Prostate gland (tissue), 2 donors: ENCODE results near the gene SCO1. TPM values are rescaled to one million over a fixed set of nuclear protein-coding genes. Genes with fewer than 3 reads are reported as not detected.
"Not testable (repeated sequence)": the region's sequence is repeated elsewhere in the genome, so short reads cannot be mapped to it uniquely, and the experiment has no call there.

Experiments used
- DNase-seq: peaks from one replicate; pipeline ENCODE4 v3.0.0-alpha.2; 2019; ENCODE audit warnings: low spot score
- H3K27ac ChIP-seq, 2 donors: fragments of 200-600 bp; sonication (generic); 2 replicates each; pipeline ENCODE4 v1.5.1; 2017 to 2019
- H3K27me3 ChIP-seq: fragments of 200-600 bp; sonication (generic); replicated peaks from 2 replicates; pipeline ENCODE4 v1.5.1; 2019; ENCODE audit not compliant: insufficient read depth
- H3K36me3 ChIP-seq, 2 donors: fragments of 200-600 bp; sonication (generic); 1 replicate in 1 of 2; 2 replicates in 1 of 2; pipeline versions ENCODE4 v1.5.1 to v1.8.1; 2017 to 2019
- H3K4me1 ChIP-seq: fragments of 200-600 bp; sonication (generic); replicated peaks from 2 replicates; pipeline ENCODE4 v1.5.1; 2019
- H3K4me3 ChIP-seq, 2 donors: fragments of 200-600 bp; sonication (generic); 2 replicates each; pipeline ENCODE4 v1.5.1; 2017 to 2019
- H3K9me3 ChIP-seq: fragments of 200-600 bp; sonication (generic); 2 replicates; pipeline ENCODE4 v1.5.1; 2017
- POLR2A ChIP-seq: fragments of 450-650 bp; IDR thresholded peaks from one replicate; pipeline ENCODE4 v1.6.1; 2016; ENCODE audit warnings: antibody characterized with exemption, mild to moderate bottlenecking
- POLR2AphosphoS5 ChIP-seq: sonication (generic); formaldehyde crosslinking; IDR thresholded peaks from one replicate; pipeline ENCODE4 v1.6.1; 2017; ENCODE audit warnings: antibody characterized with exemption
- WGBS: methylation state at CpG from one replicate; pipeline ENCODE4 v1.1.5; 2018; 5-methylcytosine and 5-hydroxymethylcytosine counted together
- intact Hi-C: fragments of 100-400 bp; cut with DNase I; formaldehyde crosslinking; loops from one replicate; pipeline ENCODE4 v1.14.2; 2022
- total RNA-seq, 2 donors: library from RNA; depleted of rRNA; stranded (reverse); fragments of >200 nt; gene quantifications; one replicate each; pipeline ENCODE4 v1.1.0, GENCODE V29; 2016
- TF ChIP-seq, protein P1 (sequence below), 4 experiments: fragments of 200-600 bp in 2 of 4; fragments of 450-650 bp in 2 of 4; sonication (generic) in 2 of 4; IDR thresholded peaks; 1 replicate in 3 of 4; 2 replicates in 1 of 4; pipeline ENCODE4 v1.5.1; 2016 to 2019; ENCODE audit warnings: antibody characterized with exemption in 4 of 4, mild to moderate bottlenecking in 2 of 4, moderate library complexity in 2 of 4

The SCO1 gene
- total RNA-seq, 2 donors from 2014 or later, result 21.7 to 38.3 TPM

DNA sequence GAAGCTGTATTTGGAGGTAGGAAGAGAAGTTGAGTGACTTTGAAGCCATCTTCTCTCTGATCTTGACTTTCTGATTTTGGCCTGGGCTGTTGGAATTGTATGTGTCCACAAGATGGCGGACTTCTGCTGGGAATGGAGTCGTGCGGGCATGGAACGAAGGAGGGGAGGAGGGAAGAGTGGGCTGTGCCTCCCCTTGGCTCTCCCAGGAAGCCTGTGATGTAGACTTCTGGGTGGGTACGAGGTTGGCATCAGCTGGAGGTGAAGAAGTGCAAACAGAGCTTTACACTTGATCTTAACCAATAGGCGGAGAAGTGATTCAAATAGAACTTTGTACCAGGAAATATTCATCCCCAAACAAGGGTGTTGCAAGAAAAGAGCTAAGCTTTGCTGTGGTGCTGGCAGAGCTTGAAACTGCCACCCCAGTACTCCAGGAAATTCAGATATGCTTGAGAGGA, 39.9 kb upstream of the SCO1 start:
- H3K27me3 ChIP-seq, result no peaks in the 10 kb centered on the region
- H3K36me3 ChIP-seq, result no peaks in the 10 kb centered on the region
- H3K9me3 ChIP-seq, result no peaks in the 10 kb centered on the region
- TF ChIP-seq, protein P1, sequence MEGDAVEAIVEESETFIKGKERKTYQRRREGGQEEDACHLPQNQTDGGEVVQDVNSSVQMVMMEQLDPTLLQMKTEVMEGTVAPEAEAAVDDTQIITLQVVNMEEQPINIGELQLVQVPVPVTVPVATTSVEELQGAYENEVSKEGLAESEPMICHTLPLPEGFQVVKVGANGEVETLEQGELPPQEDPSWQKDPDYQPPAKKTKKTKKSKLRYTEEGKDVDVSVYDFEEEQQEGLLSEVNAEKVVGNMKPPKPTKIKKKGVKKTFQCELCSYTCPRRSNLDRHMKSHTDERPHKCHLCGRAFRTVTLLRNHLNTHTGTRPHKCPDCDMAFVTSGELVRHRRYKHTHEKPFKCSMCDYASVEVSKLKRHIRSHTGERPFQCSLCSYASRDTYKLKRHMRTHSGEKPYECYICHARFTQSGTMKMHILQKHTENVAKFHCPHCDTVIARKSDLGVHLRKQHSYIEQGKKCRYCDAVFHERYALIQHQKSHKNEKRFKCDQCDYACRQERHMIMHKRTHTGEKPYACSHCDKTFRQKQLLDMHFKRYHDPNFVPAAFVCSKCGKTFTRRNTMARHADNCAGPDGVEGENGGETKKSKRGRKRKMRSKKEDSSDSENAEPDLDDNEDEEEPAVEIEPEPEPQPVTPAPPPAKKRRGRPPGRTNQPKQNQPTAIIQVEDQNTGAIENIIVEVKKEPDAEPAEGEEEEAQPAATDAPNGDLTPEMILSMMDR (IDR thresholded peaks at IDR 0.05), result peak; percentile 69 to 89 (median 85)
- TF ChIP-seq POLR2A, result peak; percentile 11
- peak; percentile 86 for TF ChIP-seq POLR2AphosphoS5
- H3K4me3 ChIP-seq, result no peak overlapping the region
- intact Hi-C loops, result loop anchor here (1.0 to 10.0 kb wide), 2 partner anchors 108 to 1258 kb away; partner anchors contain the start of gene ZNF18
- DNase-seq, result peak; percentile 85
- H3K27ac ChIP-seq, result peak overlapping the region; percentile 44 to 53
- no peaks in the 10 kb centered on the region for H3K4me1 ChIP-seq
- WGBS, result 8% methylated on average over 6 of the region's 6 CpGs

DNA sequence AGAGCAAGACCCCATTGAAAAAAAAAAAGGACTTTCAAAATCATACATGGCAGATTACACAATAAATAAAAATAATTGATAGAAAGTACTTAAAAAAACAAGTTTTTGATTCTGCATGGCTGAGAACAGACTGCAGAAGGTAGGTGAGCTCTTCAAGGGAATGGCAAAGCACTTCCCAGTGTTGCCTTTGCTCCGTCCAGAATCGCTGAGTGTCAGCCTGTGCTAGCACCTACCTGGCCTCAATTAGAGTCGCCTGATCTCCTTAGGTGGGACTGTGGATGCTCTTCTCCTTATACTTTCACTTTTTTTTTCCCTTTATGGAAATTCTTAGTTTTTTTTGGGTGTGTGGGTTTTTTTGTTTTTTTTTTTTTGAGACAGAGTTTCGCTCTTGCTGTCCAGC, 38.5 kb upstream of the SCO1 start:
- Histone ChIP-seq H3K27ac (no peak overlapping the region), H3K9me3 (no peaks in the 10 kb centered on the region), H3K4me1 (no peaks in the 10 kb centered on the region), H3K27me3 (no peaks in the 10 kb centered on the region), H3K4me3 (no peak overlapping the region), H3K36me3 (no peaks in the 10 kb centered on the region)
- intact Hi-C loops, result loop anchor here (10.0 kb wide), 1 partner anchor 1259 kb away; the partner anchor contains the start of gene ZNF18
- WGBS, result 94% methylated on average over 4 of the region's 4 CpGs
- TF ChIP-seq POLR2AphosphoS5 (no peak), POLR2A (no peak)
- TF ChIP-seq, protein P1 (IDR thresholded peaks at IDR 0.05), result no peak
- no peak for DNase-seq

DNA sequence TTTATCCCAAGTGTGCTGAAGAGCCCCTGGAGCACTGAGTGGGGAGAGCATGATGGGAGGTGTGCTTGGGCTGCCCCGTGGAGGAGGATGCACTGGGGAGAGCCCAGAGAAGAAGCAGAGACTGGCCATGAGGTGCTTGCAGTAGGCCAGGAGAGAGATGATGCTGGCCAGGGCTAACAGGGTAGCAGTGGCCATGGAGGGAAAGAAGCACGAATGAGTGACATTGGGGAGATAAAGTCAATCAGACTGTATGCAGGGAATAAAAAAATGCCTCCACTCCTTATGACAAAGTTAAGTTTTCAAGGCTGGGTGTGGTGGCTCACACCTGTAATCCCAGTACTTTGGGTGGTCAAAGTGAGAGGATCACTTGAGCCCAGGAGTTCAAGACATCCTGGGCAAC, 37.9 kb upstream of the SCO1 start:
- no peak for DNase-seq
- no peaks in the 10 kb centered on the region for H3K36me3 ChIP-seq
- 70% methylated on average over 2 of the region's 2 CpGs for WGBS
- TF ChIP-seq, protein P1 (IDR thresholded peaks at IDR 0.05), result no peak
- TF ChIP-seq POLR2A (no peak), POLR2AphosphoS5 (no peak)
- no peaks in the 10 kb centered on the region for H3K9me3 ChIP-seq
- no peak overlapping the region for H3K4me3 ChIP-seq
- intact Hi-C loops, result loop anchor here (10.0 kb wide), 1 partner anchor 1260 kb away; the partner anchor contains the start of gene ZNF18
- no peaks in the 10 kb centered on the region for H3K4me1 ChIP-seq
- no peak overlapping the region for H3K27ac ChIP-seq
- no peaks in the 10 kb centered on the region for H3K27me3 ChIP-seq

DNA sequence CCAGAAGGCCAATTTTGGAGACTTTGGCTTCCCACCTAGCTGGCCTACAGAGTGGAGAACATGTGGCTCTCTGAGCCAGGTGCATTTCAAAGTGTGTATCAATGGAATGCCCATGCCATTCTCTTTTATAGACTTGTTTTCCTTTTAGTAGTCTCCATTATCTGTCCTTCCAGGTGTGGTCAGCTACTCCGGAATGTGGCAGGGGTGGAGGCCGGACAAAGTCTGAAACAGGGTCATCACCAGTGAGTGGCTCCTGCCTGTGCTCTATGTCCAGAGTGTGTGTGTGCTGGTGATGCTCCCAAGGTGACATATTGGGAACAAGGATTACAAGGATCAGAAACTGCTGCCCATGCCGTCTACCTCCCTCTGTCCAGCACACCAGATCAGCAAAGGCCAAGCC, 36.3 kb upstream of the SCO1 start:
- 71% methylated on average over 3 of the region's 3 CpGs for WGBS
- H3K27ac ChIP-seq, result no peak overlapping the region
- H3K36me3 ChIP-seq, result no peaks in the 10 kb centered on the region
- TF ChIP-seq, protein P1 (IDR thresholded peaks at IDR 0.05), result no peak
- TF ChIP-seq POLR2AphosphoS5 (no peak), POLR2A (no peak)
- no peaks in the 10 kb centered on the region for H3K27me3 ChIP-seq
- H3K9me3 ChIP-seq, result no peaks in the 10 kb centered on the region
- no peaks in the 10 kb centered on the region for H3K4me1 ChIP-seq
- no peak for DNase-seq
- intact Hi-C loops, result loop anchor here (10.0 kb wide), 1 partner anchor 1261 kb away; the partner anchor contains the start of gene ZNF18
- H3K4me3 ChIP-seq, result no peak overlapping the region

DNA sequence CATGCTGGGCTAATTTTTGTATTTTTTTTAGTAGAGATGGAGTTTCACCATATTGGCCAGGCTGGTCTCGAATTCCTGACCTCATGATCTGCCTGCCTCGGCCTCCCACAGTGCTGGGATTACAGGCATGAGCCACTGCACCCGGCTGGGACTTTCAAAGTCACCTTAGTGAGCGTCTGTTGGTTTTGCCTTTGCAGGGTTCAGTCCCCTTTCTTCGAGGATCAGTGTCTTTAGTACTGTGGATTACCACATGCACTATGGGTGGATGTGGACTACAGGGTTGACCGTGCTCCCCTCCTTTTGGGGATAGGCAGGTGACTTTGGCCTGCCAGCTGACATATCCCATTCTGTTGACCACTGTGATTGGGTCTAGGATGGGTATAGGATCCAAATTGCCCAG, 34.8 kb upstream of the SCO1 start:
- 95% methylated on average over 6 of the region's 6 CpGs for WGBS
- H3K9me3 ChIP-seq, H3K4me3 ChIP-seq, DNase-seq, H3K36me3 ChIP-seq, H3K4me1 ChIP-seq, H3K27me3 ChIP-seq, H3K27ac ChIP-seq: not testable (repeated sequence)
- intact Hi-C loops, result loop anchor here (10.0 kb wide), 1 partner anchor 1263 kb away; the partner anchor contains the start of gene ZNF18
